ENCODE results near the gene HNRNPUL1.
A peak's percentile ranks its signal among the peaks of the same experiment; 100 is the strongest.

HNRNPUL1 gene

GRCh38 chr19:41297628-41298347, 33.6 kb downstream of the HNRNPUL1 start:
- no peak overlapping the region for H3K4me3 ChIP-seq (ENCODE audit: low read depth, low read length)
- 0 out of 2 replicates have a peak, but pooled peaks have one; percentile 18 for TF ChIP-seq CTCF (IDR thresholded peaks at IDR 0.05; ENCODE audit: borderline replicate concordance, insufficient read depth, low read depth, low read length)

- TF ChIP-seq CTCF (IDR thresholded peaks at IDR 0.05; ENCODE audit: borderline replicate concordance, insufficient read depth, low read depth, low read length): no peak
- H3K4me3 ChIP-seq (ENCODE audit: low read depth, low read length): no peak overlapping the region
These were observed 34.3 kb downstream of the HNRNPUL1 start for GRCh38 chr19:41298348-41298964.

- no peak for TF ChIP-seq CTCF (IDR thresholded peaks at IDR 0.05; ENCODE audit: borderline replicate concordance, insufficient read depth, low read depth, low read length)
- H3K4me3 ChIP-seq (ENCODE audit: low read depth, low read length): no peak overlapping the region
These were observed 35.0 kb downstream of the HNRNPUL1 start for GRCh38 chr19:41299046-41299754.

GRCh38 chr19:41299755-41300089, 35.5 kb downstream of the HNRNPUL1 start:
- TF ChIP-seq CTCF (IDR thresholded peaks at IDR 0.05; ENCODE audit: borderline replicate concordance, insufficient read depth, low read depth, low read length): no peak
- H3K4me3 ChIP-seq (ENCODE audit: low read depth, low read length): no peak overlapping the region

- no peak overlapping the region for H3K4me3 ChIP-seq (ENCODE audit: low read depth, low read length)
- TF ChIP-seq CTCF (IDR thresholded peaks at IDR 0.05; ENCODE audit: borderline replicate concordance, insufficient read depth, low read depth, low read length): no peak
These were observed 36.4 kb downstream of the HNRNPUL1 start for GRCh38 chr19:41300555-41300954.

GRCh38 chr19:41302624-41303351, 38.6 kb downstream of the HNRNPUL1 start:
- no peak for TF ChIP-seq CTCF (IDR thresholded peaks at IDR 0.05; ENCODE audit: borderline replicate concordance, insufficient read depth, low read depth, low read length)
- H3K4me3 ChIP-seq (ENCODE audit: low read depth, low read length): no peak overlapping the region

Data from GM12875 (cell line).